ENCODE data around the gene CASP2.

- TF ChIP-seq EZH2phosphoT487 (IDR thresholded peaks at IDR 0.05; ENCODE audit: insufficient read depth, low read depth), result no peak
- no peak for TF ChIP-seq EZH2 (IDR thresholded peaks at IDR 0.05; ENCODE audit: insufficient read depth, poor library complexity, severe bottlenecking)
Measured at GRCh38 chr7:143242306-143242705, 45.8 kb upstream of the CASP2 start.

All from GM23248 (cell line).